ENCODE results near the gene HES7. TPM values are rescaled to one million over a fixed set of nuclear protein-coding genes. Genes with fewer than 3 reads are reported as not detected.

HES7 gene
- total and polyA plus RNA-seq, 9 of the 15 experiments (the other 6 are each of a cell fraction or from before 2014, with no cell fraction given) = 0.03 to 1.7 (median 0.14) TPM; not detected in 1

GRCh38 chr17:8173056-8173870 lies 49.4 kb upstream of the HES7 start (continued):
- TF ChIP-seq ZNF12 (CRISPR knock-in tag; IDR thresholded peaks at IDR 0.05) (no peak; the same call in 1 of the 2 replicates), TAL1 (IDR thresholded peaks at IDR 0.05) (peak; percentile 71), MXI1 (IDR thresholded peaks at IDR 0.05; ENCODE audit: low read depth, low read length) (peak; percentile 82), SREBF2 (CRISPR knock-in tag; IDR thresholded peaks at IDR 0.05) (0 out of 2 replicates have a peak, but pooled peaks have one; percentile 63), GTF2F1 (IDR thresholded peaks at IDR 0.05; ENCODE audit: low read depth, low read length) (peak; percentile 99), CBX1 (IDR thresholded peaks at IDR 0.05; ENCODE audit: low read depth) (peak; percentile 100), ZNF263 (CRISPR knock-in tag; IDR thresholded peaks at IDR 0.05; ENCODE audit: borderline replicate concordance) (peak; percentile 67; the same call in 1 of the 2 replicates), MEIS2 (IDR thresholded peaks at IDR 0.05; ENCODE audit: partially characterized antibody) (peak; percentile 75), NEUROD1 (IDR thresholded peaks at IDR 0.05; ENCODE audit: borderline replicate concordance, low read depth, low read length, partially characterized antibody) (peak; percentile 49), HNRNPL (IDR thresholded peaks at IDR 0.05; ENCODE audit: low read depth, low read length) (peak; percentile 90), ZNF197 (CRISPR knock-in tag; IDR thresholded peaks at IDR 0.05; ENCODE audit: low read depth) (no peak), ZNF445 (CRISPR knock-in tag; IDR thresholded peaks at IDR 0.05; ENCODE audit: low read depth) (peak; percentile 93), ZNF140 (CRISPR knock-in tag; IDR thresholded peaks at IDR 0.05) (no peak), ZNF274 (IDR thresholded peaks at IDR 0.05; ENCODE audit: borderline replicate concordance, low read depth, low read length) (0 out of 2 replicates have a peak, but pooled peaks have one; percentile 40), NFATC3 (IDR thresholded peaks at IDR 0.05) (peak; percentile 90), TEAD1 (CRISPR knock-in tag; IDR thresholded peaks at IDR 0.05) (peak; percentile 91 to 92), FIP1L1 (IDR thresholded peaks at IDR 0.05; ENCODE audit: low read depth, low read length, poor library complexity, severe bottlenecking) (peak; percentile 87), SIX5 (IDR thresholded peaks at IDR 0.05; ENCODE audit: borderline replicate concordance in 1 of 2, insufficient read depth in 1 of 2, low read depth in 1 of 2, low read length in 2 of 2) (no peak), SRSF3 (IDR thresholded peaks at IDR 0.05; ENCODE audit: insufficient read depth, low read length) (no peak), HEY1 (CRISPR knock-in tag; IDR thresholded peaks at IDR 0.05; ENCODE audit: borderline replicate concordance) (peak; percentile 94; the same call in 1 of the 2 replicates), PRPF4 (IDR thresholded peaks at IDR 0.05; ENCODE audit: insufficient read depth, low read depth, low read length, poor library complexity, severe bottlenecking) (no peak), ZNF232 (CRISPR knock-in tag; IDR thresholded peaks at IDR 0.05) (no peak), NUFIP1 (IDR thresholded peaks at IDR 0.05; ENCODE audit: partially characterized antibody) (peak; percentile 100), MAZ (CRISPR knock-in tag; conservative IDR thresholded peaks at IDR 0.05 in 1 of 2, IDR thresholded peaks at IDR 0.05 in 1 of 2) (peak; percentile 72 to 94), E2F5 (CRISPR knock-in tag; IDR thresholded peaks at IDR 0.05) (peak; percentile 87), NFIC (IDR thresholded peaks at IDR 0.05) (peak; percentile 89), HMG20B (CRISPR knock-in tag; IDR thresholded peaks at IDR 0.05) (peak; percentile 90)
- TF ChIP-seq, protein P1, sequence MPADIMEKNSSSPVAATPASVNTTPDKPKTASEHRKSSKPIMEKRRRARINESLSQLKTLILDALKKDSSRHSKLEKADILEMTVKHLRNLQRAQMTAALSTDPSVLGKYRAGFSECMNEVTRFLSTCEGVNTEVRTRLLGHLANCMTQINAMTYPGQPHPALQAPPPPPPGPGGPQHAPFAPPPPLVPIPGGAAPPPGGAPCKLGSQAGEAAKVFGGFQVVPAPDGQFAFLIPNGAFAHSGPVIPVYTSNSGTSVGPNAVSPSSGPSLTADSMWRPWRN (IDR thresholded peaks at IDR 0.05; ENCODE audit: low read depth) = peak; percentile 71

All from K562 (cell line).